T-cell (primary cell): ENCODE data around the gene TBC1D10A. TPM values are rescaled to one million over a fixed set of nuclear protein-coding genes. Genes with fewer than 3 reads are reported as not detected.

Experiments used
- ATAC-seq, 4 experiments: fragments of 200-7000 bp in 3 of 4; fragments of 150-1000 bp in 1 of 4; cut with Tn5 transposase; replicated peaks in 1 of 4; 1 replicate in 3 of 4; 2 replicates in 1 of 4; pipeline ENCODE4 v1.10.0; 2021; ENCODE audit warnings: moderate library complexity in 3 of 4, mild to moderate bottlenecking in 2 of 4, moderate number of reproducible peaks in 1 of 4
- CTCF ChIA-PET, 2 donors: fragments of 300-600 bp; sonication (Branson Sonifier 250); formaldehyde crosslinking; loops; one replicate each; lab custom pipeline; 2022; ENCODE audit warnings: antibody characterized with exemption in 2 of 2; lab: Charles Lee
- POLR2A ChIA-PET, 2 donors: fragments of 300-600 bp; sonication (Branson Sonifier 250); formaldehyde crosslinking; loops; one replicate each; lab custom pipeline; 2022; ENCODE audit warnings: antibody characterized with exemption in 2 of 2; lab: Charles Lee
- DNase-seq, 35 experiments: peaks; one replicate each; pipeline versions ENCODE4 v3.0.0 to v3.0.0-alpha.2; 2013 to 2023
- H3K27ac ChIP-seq: one replicate; pipeline ENCODE4 v1.5.1; 2013; ENCODE audit warnings: low read length
- H3K27me3 ChIP-seq, 2 experiments: replicated peaks in 1 of 2; 1 replicate in 1 of 2; 2 replicates in 1 of 2; pipeline versions ENCODE4 v1.6.1 to v1.7.0; 2013; ENCODE audit warnings: low read length in 1 of 2, mixed read lengths in 1 of 2; ENCODE audit not compliant: control insufficient read depth in 2 of 2, insufficient read depth in 2 of 2; ENCODE audit errors: extremely low read depth in 1 of 2
- H3K36me3 ChIP-seq, 2 donors: 1 replicate in 1 of 2; 2 replicates in 1 of 2; pipeline versions ENCODE4 v1.6.1 to v1.7.0; 2013; ENCODE audit warnings: low read length in 1 of 2; ENCODE audit not compliant: control insufficient read depth in 2 of 2, insufficient read depth in 1 of 2; ENCODE audit errors: extremely low read depth in 1 of 2
- H3K4me1 ChIP-seq, 2 experiments: 1 replicate in 1 of 2; 2 replicates in 1 of 2; pipeline versions ENCODE4 v1.6.1 to v1.7.0; 2013; ENCODE audit warnings: low read length in 2 of 2, mixed read lengths in 1 of 2; ENCODE audit not compliant: insufficient read depth in 2 of 2, control insufficient read depth in 1 of 2; ENCODE audit errors: extremely low read depth in 1 of 2
- H3K4me3 ChIP-seq, 2 donors: 1 replicate in 1 of 2; 2 replicates in 1 of 2; pipeline versions ENCODE4 v1.5.1 to v1.7.0; 2013; ENCODE audit warnings: mild to moderate bottlenecking in 2 of 2, low read length in 1 of 2, moderate library complexity in 1 of 2; ENCODE audit not compliant: control insufficient read depth in 1 of 2; ENCODE audit errors: extremely low read depth in 1 of 2
- H3K9me3 ChIP-seq: 2 replicates; pipeline ENCODE4 v1.7.0; 2013
- H3K27ac Mint-ChIP-seq, 2 donors: one replicate each; pipeline ENCODE4 v1.8.0; 2020 to 2021; ENCODE audit warnings: mild to moderate bottlenecking in 2 of 2, mixed read lengths in 2 of 2
- H3K27me3 Mint-ChIP-seq, 2 donors: one replicate each; pipeline ENCODE4 v1.8.0; 2021 to 2022; ENCODE audit warnings: mixed read lengths in 2 of 2
- H3K36me3 Mint-ChIP-seq: one replicate; pipeline ENCODE4 v1.8.0; 2021; ENCODE audit warnings: mixed read lengths
- H3K4me1 Mint-ChIP-seq, 3 donors: one replicate each; pipeline ENCODE4 v1.8.0; 2020 to 2022; ENCODE audit warnings: mixed read lengths in 3 of 3, mild to moderate bottlenecking in 1 of 3
- H3K4me3 Mint-ChIP-seq, 3 donors: one replicate each; pipeline ENCODE4 v1.8.0; 2020 to 2022; ENCODE audit warnings: mild to moderate bottlenecking in 3 of 3, mixed read lengths in 3 of 3, moderate library complexity in 3 of 3
- H3K9me3 Mint-ChIP-seq, 3 donors: one replicate each; pipeline ENCODE4 v1.8.0; 2020 to 2022; ENCODE audit warnings: mixed read lengths in 3 of 3
- WGBS: methylation state at CpG from one replicate; pipeline ENCODE4 v1.1.5; 2013; ENCODE audit warnings: missing lambda C conversion rate; ENCODE audit not compliant: insufficient coverage; 5-methylcytosine and 5-hydroxymethylcytosine counted together
- total RNA-seq, 35 experiments: library from RNA in 6 of 35; stranded (reverse) in 6 of 35; fragments of 120-200 nt in 1 of 35; gene quantifications; one replicate each; pipeline versions ENCODE4 v1.2.1 to v1.2.4 and lab custom pipeline; 2013 to 2026

Gene TBC1D10A
- total RNA-seq, 5 donors from 2014 or later (not counting 1 experiment from before 2014, with no cell fraction given) = 56.2 to 84.3 (median 82.3) TPM

DNA sequence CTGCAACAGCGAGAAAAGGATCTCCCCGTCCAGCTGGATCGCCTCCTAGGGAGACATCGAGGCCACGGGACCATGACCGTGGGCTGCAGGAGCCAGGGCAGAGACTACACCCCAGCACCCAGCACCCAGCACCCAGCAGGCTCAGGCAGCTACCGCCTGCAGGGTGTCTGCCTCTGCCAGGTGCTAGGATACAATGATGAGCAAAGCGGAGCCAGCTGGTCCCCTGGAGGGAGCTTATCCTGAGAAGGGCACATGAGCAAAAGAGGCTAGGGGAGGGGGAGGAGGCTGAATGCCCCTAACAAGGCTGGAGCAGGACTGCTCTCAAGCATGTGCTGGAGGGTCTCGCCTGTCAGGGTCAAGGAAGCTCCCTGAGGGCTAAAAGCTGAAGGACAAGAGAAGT is 32.7 kb downstream of the TBC1D10A start:
- no peaks in the 10 kb centered on the region for H3K27me3 ChIP-seq
- CTCF ChIA-PET = no interaction called here
- H3K27me3 Mint-ChIP-seq = no peaks in the 10 kb centered on the region

DNA sequence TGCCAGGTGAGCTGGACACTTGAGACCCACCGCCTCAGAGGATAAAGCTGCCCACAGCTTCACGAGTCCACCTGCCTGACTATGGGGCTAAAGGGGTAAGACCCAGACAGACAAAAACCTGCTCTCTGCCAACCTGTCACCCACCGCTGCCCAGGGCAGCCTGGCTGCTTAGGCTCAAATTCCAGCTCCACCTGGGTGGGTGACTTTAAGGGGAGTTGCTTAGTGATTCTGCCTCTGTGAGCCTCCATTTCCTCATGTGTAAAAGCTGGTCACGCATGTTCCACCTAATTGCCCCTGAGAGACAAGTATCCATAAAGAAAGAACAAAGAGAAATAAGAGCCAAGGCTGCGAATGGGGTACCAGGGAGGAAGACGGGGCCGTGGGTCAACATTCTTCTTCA is 33.7 kb downstream of the TBC1D10A start:
- H3K27ac ChIP-seq = no peak overlapping the region
- no peaks in the 10 kb centered on the region for H3K9me3 ChIP-seq
- no peak for ATAC-seq
- no peak overlapping the region for H3K4me3 ChIP-seq
- DNase-seq = no peak
- CTCF ChIA-PET = no interaction called here
- no peak overlapping the region for H3K27ac Mint-ChIP-seq
- WGBS = 92% methylated on average over 4 of the region's 7 CpGs
- H3K4me3 Mint-ChIP-seq = no peak overlapping the region
- no peaks in the 10 kb centered on the region for H3K27me3 ChIP-seq
- POLR2A ChIA-PET = no interaction called here
- H3K9me3 Mint-ChIP-seq = no peaks in the 10 kb centered on the region
- H3K4me1 ChIP-seq = peaks cover 36 to 66% of the 10 kb centered on the region in 2 experiments
- peaks cover 65 to 72% (median 69%) of the 10 kb centered on the region in 3 donors for H3K4me1 Mint-ChIP-seq
- peaks cover 29% of the 10 kb centered on the region for H3K36me3 Mint-ChIP-seq
- peaks cover 25 to 51% of the 10 kb centered on the region in 2 donors for H3K36me3 ChIP-seq
- no peaks in the 10 kb centered on the region for H3K27me3 Mint-ChIP-seq

More for the DNA sequence above, 32.7 kb downstream of the TBC1D10A start:
- DNase-seq = no peak
- H3K36me3 Mint-ChIP-seq = peaks cover 39% of the 10 kb centered on the region
- Histone ChIP-seq H3K27ac (no peak overlapping the region), H3K9me3 (no peaks in the 10 kb centered on the region), H3K4me3 (no peak overlapping the region), H3K4me1 (peaks cover 37 to 66% of the 10 kb centered on the region in 2 experiments), H3K36me3 (peaks cover 25 to 62% of the 10 kb centered on the region in 2 donors)
- ATAC-seq = no peak
- WGBS = 95% methylated on average over 9 of the region's 9 CpGs
- POLR2A ChIA-PET = no interaction called here
- peak overlapping the region; percentile 57 to 74 for H3K27ac Mint-ChIP-seq
- peaks cover 69 to 73% (median 71%) of the 10 kb centered on the region in 3 donors for H3K4me1 Mint-ChIP-seq
- H3K9me3 Mint-ChIP-seq = no peaks in the 10 kb centered on the region
- peak overlapping the region in 1 of 3 donors; percentile 53 for H3K4me3 Mint-ChIP-seq

DNA sequence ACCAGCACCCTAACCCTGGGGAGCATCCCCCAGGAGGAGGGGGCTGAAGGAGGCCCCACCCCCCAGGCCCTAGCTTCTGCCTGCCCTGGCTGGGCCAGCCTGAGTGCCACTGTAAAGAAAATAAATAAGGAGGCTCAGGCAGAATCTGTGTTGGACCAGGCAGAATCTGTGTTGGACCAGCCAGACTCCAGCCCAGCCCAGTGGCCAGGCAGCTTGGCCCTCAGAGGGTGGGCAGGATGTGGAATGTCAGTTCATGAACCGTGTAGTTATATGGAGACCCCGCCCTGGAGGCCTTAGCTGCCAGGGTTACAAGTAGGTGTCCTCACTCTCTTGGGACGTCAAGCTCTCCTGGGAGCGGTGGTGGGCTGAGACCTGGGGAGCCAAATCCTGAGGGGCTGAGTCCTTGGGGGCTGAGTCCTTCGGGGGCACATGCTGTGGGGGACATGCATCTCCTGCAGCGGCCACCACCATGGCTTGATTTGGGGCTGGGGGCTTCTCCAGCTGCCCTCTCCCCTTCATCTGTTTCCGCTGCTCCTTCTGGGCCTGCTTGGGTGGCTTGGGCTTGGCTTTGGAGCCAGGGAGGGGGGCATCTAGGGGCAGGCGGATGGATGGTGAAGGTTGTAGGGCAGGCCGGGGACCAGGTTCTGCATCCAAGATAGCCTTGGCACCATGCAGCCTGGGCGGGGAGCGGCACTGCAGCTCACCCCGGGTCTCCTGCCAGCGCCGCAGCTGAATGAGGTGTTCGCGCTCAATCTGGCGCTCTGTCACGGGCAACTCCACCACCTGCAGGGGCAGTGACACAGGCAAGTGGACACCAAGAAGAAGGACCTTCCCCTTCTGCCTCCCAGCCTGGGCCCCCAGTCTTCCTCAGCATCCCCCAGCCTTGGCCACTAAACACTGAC is 34.4 kb downstream of the TBC1D10A start:
- Mint-ChIP-seq H3K4me1 (peaks cover 63 to 69% (median 66%) of the 10 kb centered on the region in 3 donors), H3K4me3 (no peak overlapping the region), H3K36me3 (peaks cover 26% of the 10 kb centered on the region), H3K27ac (peak overlapping the region in 1 of 2 donors; percentile 82), H3K27me3 (no peaks in the 10 kb centered on the region), H3K9me3 (no peaks in the 10 kb centered on the region)
- Histone ChIP-seq H3K4me3 (no peak overlapping the region), H3K27me3 (no peaks in the 10 kb centered on the region), H3K4me1 (peaks cover 29 to 66% of the 10 kb centered on the region in 2 experiments), H3K27ac (no peak overlapping the region), H3K36me3 (peaks cover 25 to 44% of the 10 kb centered on the region in 2 donors), H3K9me3 (no peaks in the 10 kb centered on the region)
- POLR2A ChIA-PET = interaction anchor here in 1 of 2 donors (1.0 kb wide), 1 partner anchor 9 kb away, joined by 3 read pairs; no protein-coding TSS in a partner anchor
- CTCF ChIA-PET = no interaction called here
- DNase-seq (no peak), ATAC-seq (no peak)
- WGBS = 93% methylated on average over 16 of the region's 18 CpGs

DNA sequence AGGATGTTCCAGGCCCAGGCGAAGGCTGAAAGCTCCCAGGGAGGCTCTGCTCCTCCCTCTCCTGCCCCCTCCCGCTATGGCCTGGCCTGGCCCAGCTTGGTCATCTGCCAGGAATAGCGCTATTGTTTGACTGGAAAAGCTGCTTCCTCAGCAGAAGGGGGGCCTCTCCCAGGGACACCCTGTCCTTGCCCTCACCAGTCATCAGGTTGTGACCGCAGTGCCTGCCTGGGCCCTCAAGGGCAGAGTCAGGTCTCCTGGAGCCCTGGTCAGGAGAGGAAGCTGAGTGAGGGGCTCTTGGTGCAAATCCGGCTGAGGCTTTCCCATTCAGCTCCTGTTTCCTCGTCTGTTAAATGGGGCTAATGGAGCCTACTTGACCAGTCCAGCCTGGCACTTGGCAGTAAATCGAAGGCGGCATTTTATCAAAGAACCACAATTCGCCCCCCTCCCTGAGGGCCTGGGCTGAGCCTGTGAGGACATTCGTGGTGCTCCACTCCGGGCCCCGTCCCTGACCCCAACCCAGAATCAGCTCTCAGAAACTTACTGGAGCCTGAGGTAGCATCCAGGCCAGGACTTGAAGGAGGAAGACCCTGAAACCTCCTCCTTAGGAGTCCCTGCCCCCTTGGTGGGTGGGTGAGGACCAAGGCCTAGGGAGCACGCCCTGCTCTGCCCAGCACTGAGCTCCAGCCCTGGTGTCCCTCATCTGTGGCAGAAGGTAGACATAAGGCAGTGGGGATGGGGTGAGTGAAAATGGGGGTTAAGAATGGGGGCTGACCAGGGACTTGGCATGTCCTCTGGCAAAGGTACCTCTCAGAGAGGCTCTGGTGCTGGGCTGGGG is 35.5 kb downstream of the TBC1D10A start:
- no peaks in the 10 kb centered on the region for H3K9me3 Mint-ChIP-seq
- H3K36me3 ChIP-seq = peaks cover 25 to 39% of the 10 kb centered on the region in 2 donors
- ChIA-PET POLR2A (interaction anchor here in 1 of 2 donors (0.5 to 1.0 kb wide), 3 partner anchors 10 to 12 kb away, joined by 3 read pairs; no protein-coding TSS in a partner anchor), CTCF (interaction anchor here (0.5 to 4.4 kb wide), 6 partner anchors 16 to 108 kb away, joined by 3 to 83 read pairs (median 4); partner anchors contain the start of gene RNF215 (in 1 of the 2))
- no peaks in the 10 kb centered on the region for H3K9me3 ChIP-seq
- peak overlapping the region; percentile 92 to 93 for H3K27ac Mint-ChIP-seq
- H3K4me3 Mint-ChIP-seq = peak overlapping the region in 1 of 3 donors; percentile 89
- H3K27ac ChIP-seq = peak overlapping the region; percentile 26
- no peaks in the 10 kb centered on the region for H3K27me3 Mint-ChIP-seq
- H3K4me1 ChIP-seq = peaks cover 22 to 68% of the 10 kb centered on the region in 2 experiments
- no peak overlapping the region for H3K4me3 ChIP-seq
- no peaks in the 10 kb centered on the region for H3K27me3 ChIP-seq
- H3K4me1 Mint-ChIP-seq = peaks cover 55 to 64% (median 56%) of the 10 kb centered on the region in 3 donors
- DNase-seq (no peak), ATAC-seq (no peak)
- 94% methylated on average over 10 of the region's 13 CpGs for WGBS
- peaks cover 18% of the 10 kb centered on the region for H3K36me3 Mint-ChIP-seq

DNA sequence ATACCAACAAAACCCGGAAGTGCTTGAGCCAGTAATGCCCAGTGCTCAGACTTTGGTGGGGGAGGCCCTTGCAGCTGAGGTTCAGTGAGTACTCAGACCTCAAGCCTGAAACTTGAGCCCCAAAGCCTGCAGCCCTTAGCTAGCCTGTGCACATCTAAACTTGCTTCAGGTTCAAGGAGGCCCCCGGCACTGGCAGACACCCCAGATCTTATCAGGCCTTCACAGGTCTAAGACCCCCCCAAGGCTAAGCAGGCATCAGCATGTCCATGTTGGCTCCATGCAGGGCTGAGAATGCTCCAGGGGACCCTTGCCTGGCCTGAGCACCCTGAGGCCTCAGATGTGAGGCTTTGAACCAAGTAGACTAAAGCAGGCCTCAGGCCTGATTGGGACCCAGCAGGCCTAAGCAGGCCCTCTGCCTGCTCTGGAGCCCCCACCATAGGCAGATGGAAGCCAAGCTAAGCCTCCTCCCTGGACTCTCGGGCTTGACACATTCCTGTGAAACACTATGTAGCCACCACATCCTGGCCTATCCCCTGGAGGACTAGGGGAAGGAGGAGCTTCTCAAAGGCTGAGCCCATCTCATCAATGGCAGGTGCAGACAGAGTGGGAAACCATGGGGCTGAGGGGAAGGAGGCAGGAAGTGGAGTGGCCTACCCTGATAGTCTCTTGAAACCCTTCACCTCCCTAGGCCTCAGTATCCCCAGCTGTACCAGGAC is 36.2 kb downstream of the TBC1D10A start:
- DNase-seq (no peak), ATAC-seq (no peak)
- WGBS = 67% methylated on average over 1 of the region's 3 CpGs
- H3K4me1 Mint-ChIP-seq = peaks cover 47 to 56% (median 49%) of the 10 kb centered on the region in 3 donors
- no peaks in the 10 kb centered on the region for H3K9me3 Mint-ChIP-seq
- peaks cover 25 to 35% of the 10 kb centered on the region in 2 donors for H3K36me3 ChIP-seq
- no peaks in the 10 kb centered on the region for H3K9me3 ChIP-seq
- H3K4me3 Mint-ChIP-seq = peak overlapping the region; percentile 82 to 89 (median 86)
- CTCF ChIA-PET = interaction anchor here (0.5 to 4.4 kb wide), 13 partner anchors 16 to 133 kb away, joined by 3 to 83 read pairs (median 4); partner anchors contain the start of genes RNF215 (in 1 of the 2), SEC14L2 (in 1 of the 2) and TBC1D10A (in 1 of the 2)
- H3K4me1 ChIP-seq = peaks cover 16 to 61% of the 10 kb centered on the region in 2 experiments
- POLR2A ChIA-PET = interaction anchor here (0.5 to 1.5 kb wide), 4 partner anchors 9 to 996 kb away, joined by 3 to 5 read pairs (median 3); partner anchors contain the start of genes CCDC157 (in 1 of the 2) and SF3A1 (in 1 of the 2)
- H3K4me3 ChIP-seq = peak overlapping the region; percentile 66 to 74
- peak overlapping the region; percentile 61 for H3K27ac ChIP-seq
- H3K27me3 Mint-ChIP-seq = no peaks in the 10 kb centered on the region
- peaks cover 18% of the 10 kb centered on the region for H3K36me3 Mint-ChIP-seq
- H3K27me3 ChIP-seq = no peaks in the 10 kb centered on the region
- peak overlapping the region; percentile 92 to 93 for H3K27ac Mint-ChIP-seq
